Measurements from ENCODE around the gene RGP1. TPM values are rescaled to one million over a fixed set of nuclear protein-coding genes. Genes with fewer than 3 reads are reported as not detected.
A peak's percentile ranks its signal among the peaks of the same experiment; 100 is the strongest.

RGP1 gene
- polyA plus RNA-seq, 1 of the 3 experiments (the other 2 are of a cell fraction): 16.1 TPM

DNA sequence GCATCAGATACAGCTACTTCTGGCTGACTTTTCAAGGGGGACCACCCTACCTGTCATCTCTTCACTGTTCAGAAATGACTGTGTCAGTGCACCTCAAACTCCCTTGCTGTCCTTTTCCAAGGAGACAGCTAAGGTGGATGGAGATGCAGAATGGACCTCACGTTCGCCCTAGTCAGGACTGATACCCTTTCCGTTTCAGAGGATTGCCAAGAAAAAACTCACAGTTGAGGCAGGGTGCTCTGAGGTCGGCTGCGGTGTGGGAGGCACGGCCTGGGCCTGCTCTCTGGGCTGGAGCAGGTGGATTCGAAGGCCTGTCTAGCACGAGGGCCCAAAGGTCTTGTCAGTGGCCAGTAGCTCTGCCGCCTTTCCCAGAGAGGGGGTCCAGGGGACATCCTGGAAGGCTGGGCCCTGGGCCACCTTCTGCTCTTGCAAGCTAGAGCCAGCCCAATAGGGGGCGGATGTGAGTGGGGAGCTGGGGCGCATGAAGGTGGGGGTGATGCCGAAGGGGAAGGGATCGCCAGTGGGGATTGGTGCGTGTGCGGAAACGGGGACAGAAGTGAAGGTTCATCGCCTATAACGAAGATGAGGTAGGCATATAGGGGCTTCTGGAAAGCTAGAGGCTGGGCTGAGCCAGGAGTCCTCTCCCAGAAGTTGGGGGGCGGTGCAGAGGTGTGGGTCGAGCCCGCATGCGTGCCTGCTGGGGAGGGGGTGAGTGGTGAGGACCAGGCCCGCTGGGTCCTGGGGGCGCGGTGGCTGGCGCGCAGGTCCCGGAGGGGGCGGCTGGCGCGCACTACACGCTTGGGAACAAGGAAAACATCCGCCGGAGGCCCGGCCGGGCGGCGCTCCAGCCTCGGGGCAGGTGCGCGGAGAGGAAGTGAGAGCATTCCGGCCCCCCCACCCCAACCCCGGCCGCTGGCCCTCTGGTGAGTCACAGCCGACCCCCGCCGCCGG, 7.5 kb downstream of the RGP1 start:
- no peaks in the 10 kb centered on the region for H3K27me3 ChIP-seq (ENCODE audit: insufficient read depth)
- peaks cover 4 to 43% of the 10 kb centered on the region in 2 experiments for H3K36me3 ChIP-seq (replicated peaks in 1 of 2; ENCODE audit: control insufficient read depth in 1 of 2, insufficient read depth in 2 of 2, low read length in 1 of 2)
- peak overlapping the region in 1 of 2 experiments; percentile 75; a peak in 3 of 4 replicates for H3K27ac ChIP-seq (ENCODE audit: low read depth in 2 of 2, low read length in 1 of 2)
- H3K79me2 ChIP-seq (ENCODE audit: insufficient read depth): no peaks in the 10 kb centered on the region
- H3F3A ChIP-seq (replicated peaks; ENCODE audit: insufficient read depth): peaks cover 9% of the 10 kb centered on the region
- ChIA-PET POLR2A (interaction anchor here (0.6 to 1.5 kb wide), 10 partner anchors 8 to 126 kb away, joined by 3 to 13 read pairs (median 3); partner anchors contain the start of genes CREB3, GBA2, RGP1 and TLN1), CTCF (interaction anchor here (0.5 to 3.4 kb wide), 28 partner anchors 9 to 371 kb away, joined by 3 to 27 read pairs (median 4); partner anchors contain the start of genes ARHGEF39, CCDC107, GBA2 and RGP1)
- no peaks in the 10 kb centered on the region for H3K9me2 ChIP-seq
- peak; percentile 88 for DNase-seq
- H2AFZ ChIP-seq (ENCODE audit: low read depth): peak overlapping the region; percentile 61; the same call in 1 of the 2 replicates
- H3K4me1 ChIP-seq (ENCODE audit: control insufficient read depth in 1 of 2, insufficient read depth in 2 of 2, low read depth in 1 of 2, low read length in 1 of 2): peaks cover 9 to 17% of the 10 kb centered on the region in 2 experiments; a peak in 3 of 4 replicates
- no peaks in the 10 kb centered on the region for H4K20me1 ChIP-seq (ENCODE audit: insufficient read depth)
- H3K9me3 ChIP-seq: no peaks in the 10 kb centered on the region
- TF ChIP-seq SMC3 (IDR thresholded peaks at IDR 0.05; ENCODE audit: low read depth, low read length): peak; percentile 31; the same call in 1 of the 2 replicates
- no peak for TF ChIP-seq FOXM1 (IDR thresholded peaks at IDR 0.05; ENCODE audit: low read depth)
- TF ChIP-seq POLR2AphosphoS5 (IDR thresholded peaks at IDR 0.05; ENCODE audit: low read depth, low read length): no peak
- no peak for TF ChIP-seq TAF1 (IDR thresholded peaks at IDR 0.05; ENCODE audit: borderline replicate concordance, low read depth, low read length)
- no peak for TF ChIP-seq TCF12 (IDR thresholded peaks at IDR 0.05)
- peak; percentile 13; the same call in 1 of the 2 replicates for TF ChIP-seq MXI1 (IDR thresholded peaks at IDR 0.05; ENCODE audit: low read depth, low read length)
- TF ChIP-seq MEF2A (IDR thresholded peaks at IDR 0.05; ENCODE audit: borderline replicate concordance, low read depth): no peak
- no peak for TF ChIP-seq RXRA (IDR thresholded peaks at IDR 0.05; ENCODE audit: borderline replicate concordance, low read depth)
- 0 out of 2 replicates have a peak, but pooled peaks have one; percentile 4 for TF ChIP-seq NFIC (IDR thresholded peaks at IDR 0.05; ENCODE audit: borderline replicate concordance)
- TF ChIP-seq CTCF (IDR thresholded peaks at IDR 0.05): peak; percentile 61
- no peak for TF ChIP-seq FOXJ3 (CRISPR knock-in tag; IDR thresholded peaks at IDR 0.05)
- peak; percentile 47 for TF ChIP-seq RAD21 (IDR thresholded peaks at IDR 0.05; ENCODE audit: low read length)
- TF ChIP-seq, protein P1, sequence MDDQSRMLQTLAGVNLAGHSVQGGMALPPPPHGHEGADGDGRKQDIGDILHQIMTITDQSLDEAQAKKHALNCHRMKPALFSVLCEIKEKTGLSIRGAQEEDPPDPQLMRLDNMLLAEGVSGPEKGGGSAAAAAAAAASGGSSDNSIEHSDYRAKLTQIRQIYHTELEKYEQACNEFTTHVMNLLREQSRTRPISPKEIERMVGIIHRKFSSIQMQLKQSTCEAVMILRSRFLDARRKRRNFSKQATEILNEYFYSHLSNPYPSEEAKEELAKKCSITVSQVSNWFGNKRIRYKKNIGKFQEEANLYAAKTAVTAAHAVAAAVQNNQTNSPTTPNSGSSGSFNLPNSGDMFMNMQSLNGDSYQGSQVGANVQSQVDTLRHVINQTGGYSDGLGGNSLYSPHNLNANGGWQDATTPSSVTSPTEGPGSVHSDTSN (IDR thresholded peaks at IDR 0.05): no peak
- peak; percentile 17; the same call in 1 of the 2 replicates for TF ChIP-seq RCOR1 (IDR thresholded peaks at IDR 0.05; ENCODE audit: low read length)
- TF ChIP-seq IRF3 (IDR thresholded peaks at IDR 0.05; ENCODE audit: low read depth, low read length): no peak
- TF ChIP-seq ELF1 (IDR thresholded peaks at IDR 0.05): peak; percentile 22; the same call in 1 of the 2 replicates
- TF ChIP-seq FOSL2 (IDR thresholded peaks at IDR 0.05; ENCODE audit: borderline replicate concordance, low read depth): peak; percentile 35; the same call in 1 of the 2 replicates
- peak; percentile 37; the same call in 1 of the 2 replicates for TF ChIP-seq NRF1 (IDR thresholded peaks at IDR 0.05; ENCODE audit: low read depth, low read length)
- H3K4me2 ChIP-seq: peak overlapping the region; percentile 86
- peak overlapping the region; percentile 53 for H3K9ac ChIP-seq
- 25% methylated on average over 26 of the region's 48 CpGs for WGBS (ENCODE audit: low lambda C conversion rate)
- peak overlapping the region; percentile 52 to 65 for H3K4me3 ChIP-seq (ENCODE audit: low read depth in 2 of 2, low read length in 1 of 2)
